GM21529 (cell line): ENCODE data around the gene CD55.

ENCODE experiments used
- ATAC-seq: cut with Tn5 transposase; IDR thresholded peaks from one replicate; pipeline ENCODE4 v1.9.1; 2021; ENCODE audit not compliant: unreplicated experiment

CD55 gene

DNA sequence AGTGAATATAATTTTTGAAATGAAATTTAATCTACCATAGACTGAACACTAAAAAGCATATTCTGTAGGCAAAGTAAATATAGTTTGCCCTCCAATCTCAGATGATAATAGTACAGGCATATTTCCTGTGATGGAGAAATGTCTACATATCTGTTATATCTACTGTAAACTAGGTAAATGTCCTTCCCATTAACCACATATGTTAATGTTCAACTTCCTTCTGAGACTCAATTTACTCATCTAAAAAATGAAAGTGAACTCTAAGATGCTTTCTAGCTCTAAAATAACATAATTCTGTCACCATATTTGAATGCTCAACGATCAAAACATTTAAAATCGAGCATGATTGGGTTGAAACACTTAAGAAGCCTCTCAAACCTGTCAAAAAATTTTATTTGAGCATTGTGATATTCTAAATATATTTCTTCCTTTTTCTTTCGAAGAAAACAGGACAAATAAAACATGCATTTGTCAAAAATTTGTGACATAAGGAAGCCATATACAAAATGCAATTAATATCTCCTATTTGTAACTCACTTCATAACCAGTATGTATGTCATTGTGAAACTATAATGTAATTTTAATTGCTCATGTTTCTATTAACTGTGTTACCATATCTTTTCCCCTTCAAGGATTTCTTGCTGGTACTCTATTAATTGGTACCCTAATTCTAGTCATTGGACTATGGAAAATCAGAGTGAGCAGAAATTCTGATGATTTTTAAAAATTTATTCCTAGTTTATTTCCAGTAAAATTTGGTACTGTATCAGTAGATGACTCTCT, 34.2 kb downstream of the CD55 start:
- no peak for ATAC-seq

- ATAC-seq: no peak
These were observed 39.6 kb downstream of the CD55 start for GRCh38 chr1:207361029-207361428.

GRCh38 chr1:207361889-207362288, 40.4 kb downstream of the CD55 start:
- no peak for ATAC-seq

GRCh38 chr1:207362962-207363860, 41.7 kb downstream of the CD55 start:
- no peak for ATAC-seq

DNA sequence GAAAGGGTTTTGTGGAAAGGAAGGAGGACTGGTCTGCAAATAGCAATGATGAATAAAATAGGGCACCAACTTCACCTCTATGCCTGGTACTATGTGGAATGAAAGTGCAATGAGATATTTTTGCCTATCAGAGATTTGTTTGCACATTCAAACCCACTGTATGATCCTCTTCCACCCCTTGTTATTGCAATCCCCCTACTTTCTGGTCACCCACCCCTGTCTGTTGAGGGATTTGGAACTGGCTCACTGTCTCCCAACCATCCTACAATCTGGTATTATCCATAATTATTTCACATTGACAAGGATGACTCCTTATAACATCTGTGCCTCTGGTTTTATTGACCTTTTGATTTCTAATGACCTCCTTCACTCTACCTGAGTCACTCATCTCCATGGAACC, 42.4 kb downstream of the CD55 start:
- no peak for ATAC-seq

- no peak for ATAC-seq
These were observed 43.1 kb downstream of the CD55 start for GRCh38 chr1:207364614-207365013.

DNA sequence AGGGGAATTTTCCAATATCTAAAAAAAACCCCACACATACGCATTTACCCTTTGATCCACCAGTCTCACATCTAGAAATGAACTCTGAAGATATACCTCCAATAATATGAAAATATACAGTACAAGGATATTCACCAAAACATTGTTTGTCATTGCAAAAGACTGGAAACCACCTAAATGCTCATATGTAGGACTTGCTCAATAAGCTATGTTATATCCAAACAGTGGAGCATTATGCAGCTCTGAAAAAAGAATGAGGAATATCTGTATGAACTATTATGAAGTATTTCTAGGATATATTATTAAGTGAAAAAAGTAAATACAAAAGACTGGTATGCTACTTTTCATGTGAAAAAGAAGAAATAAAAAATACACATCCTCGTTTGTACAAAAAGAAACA, 43.6 kb downstream of the CD55 start:
- ATAC-seq: no peak

GRCh38 chr1:207366022-207366421, 44.5 kb downstream of the CD55 start:
- ATAC-seq: no peak

DNA sequence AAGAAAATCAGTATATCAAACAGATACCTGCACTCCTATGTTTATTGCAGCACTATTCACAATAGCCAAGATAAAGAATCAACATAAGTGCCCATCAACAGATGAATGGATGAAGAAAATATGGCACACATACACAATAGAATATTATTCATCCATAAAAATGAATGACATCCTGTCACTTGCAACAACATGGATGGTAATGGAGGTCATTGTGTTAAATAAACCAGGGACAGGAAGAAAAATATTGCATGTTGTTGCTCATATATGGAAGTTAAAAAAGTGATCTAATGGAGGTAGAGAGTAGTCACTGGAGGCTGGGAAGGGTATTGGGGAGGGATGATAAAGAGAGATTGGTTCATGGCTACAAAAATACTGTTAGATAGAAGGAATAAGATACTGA, 67.2 kb downstream of the CD55 start:
- no peak for ATAC-seq

GRCh38 chr1:207389728-207390464, 68.4 kb downstream of the CD55 start:
- ATAC-seq: no peak

DNA sequence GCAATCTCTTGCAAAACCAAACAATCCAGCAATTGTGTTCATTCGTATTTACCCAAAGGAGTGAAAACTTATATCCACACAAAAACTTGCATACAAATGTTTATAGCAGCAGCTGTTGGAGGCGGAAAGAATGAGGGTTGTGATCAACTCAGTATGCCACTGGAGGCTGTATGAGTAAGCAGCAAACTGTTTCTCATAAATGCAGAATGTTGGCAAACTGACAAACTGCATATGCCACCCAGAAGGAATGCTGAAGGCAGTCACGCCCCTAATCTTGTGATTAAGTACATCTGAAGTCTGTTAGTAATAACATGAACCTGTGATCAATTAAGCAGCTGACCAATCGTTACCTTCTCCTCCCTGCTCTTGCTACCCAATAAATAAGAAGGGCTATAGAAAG, 72.1 kb downstream of the CD55 start:
- no peak for ATAC-seq

GRCh38 chr1:207396168-207396746, 74.8 kb downstream of the CD55 start:
- ATAC-seq: no peak

DNA sequence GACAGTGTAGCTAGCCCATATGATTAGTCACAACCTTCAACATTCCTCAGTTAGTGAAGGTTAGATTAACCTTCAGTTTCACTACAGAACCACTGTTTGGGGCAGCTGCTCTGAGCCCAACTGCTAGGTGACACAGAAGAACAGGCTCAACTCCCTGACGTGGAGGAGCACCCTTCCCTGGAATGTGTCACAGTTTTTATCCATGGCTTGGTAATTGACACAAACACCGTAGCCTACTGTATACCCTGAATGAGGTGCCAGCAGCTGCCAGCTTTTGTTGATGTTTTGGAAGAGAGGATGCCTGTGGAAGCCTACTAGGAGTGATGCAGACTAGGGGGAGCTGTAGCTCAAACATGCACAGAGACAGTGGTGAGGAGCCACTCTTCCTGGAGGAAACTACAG, 76.0 kb downstream of the CD55 start:
- no peak for ATAC-seq

DNA sequence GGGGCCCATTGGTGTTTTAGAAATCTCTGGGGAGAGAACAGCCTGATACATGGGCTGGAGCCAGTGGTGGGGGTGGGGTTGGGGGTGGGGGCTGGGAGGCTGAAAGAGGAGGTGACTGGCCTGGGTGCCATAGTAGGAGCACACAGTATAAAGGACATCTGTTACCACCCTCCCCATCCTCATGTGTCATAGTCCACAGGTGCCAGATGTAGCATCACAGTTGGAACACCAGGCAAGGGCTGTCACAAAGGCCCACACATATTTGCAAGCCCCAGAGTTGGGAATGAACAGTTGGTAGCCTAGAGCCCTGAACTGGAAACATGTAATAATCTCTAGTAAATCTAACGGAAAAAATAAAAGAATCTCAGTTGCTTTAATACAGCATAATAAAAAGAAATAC, 77.5 kb downstream of the CD55 start:
- no peak for ATAC-seq

GRCh38 chr1:207401578-207401977, 80.1 kb downstream of the CD55 start:
- ATAC-seq: no peak

DNA sequence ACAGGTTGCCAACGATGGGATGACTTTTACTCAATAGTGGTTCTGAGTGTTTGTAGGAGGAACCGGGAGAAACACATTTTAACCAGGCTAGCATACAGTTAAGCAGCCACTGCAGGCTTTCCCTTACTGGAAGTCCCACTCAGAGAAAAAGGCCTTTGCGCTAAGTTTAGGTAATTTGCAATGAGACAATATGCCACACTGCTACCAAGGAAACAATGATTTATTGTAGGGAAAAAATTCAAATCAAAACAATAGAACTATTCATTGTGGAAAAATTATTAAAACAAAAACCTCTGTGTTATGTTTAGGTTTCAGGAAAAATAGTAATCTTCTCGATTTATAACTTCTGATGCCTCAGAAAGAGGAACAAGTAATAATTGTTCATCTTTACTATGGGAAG, 81.3 kb downstream of the CD55 start:
- no peak for ATAC-seq

GRCh38 chr1:207404849-207405525, 83.5 kb downstream of the CD55 start:
- ATAC-seq: peak; percentile 65

- no peak for ATAC-seq
These were observed 84.3 kb downstream of the CD55 start for GRCh38 chr1:207405814-207406213.

DNA sequence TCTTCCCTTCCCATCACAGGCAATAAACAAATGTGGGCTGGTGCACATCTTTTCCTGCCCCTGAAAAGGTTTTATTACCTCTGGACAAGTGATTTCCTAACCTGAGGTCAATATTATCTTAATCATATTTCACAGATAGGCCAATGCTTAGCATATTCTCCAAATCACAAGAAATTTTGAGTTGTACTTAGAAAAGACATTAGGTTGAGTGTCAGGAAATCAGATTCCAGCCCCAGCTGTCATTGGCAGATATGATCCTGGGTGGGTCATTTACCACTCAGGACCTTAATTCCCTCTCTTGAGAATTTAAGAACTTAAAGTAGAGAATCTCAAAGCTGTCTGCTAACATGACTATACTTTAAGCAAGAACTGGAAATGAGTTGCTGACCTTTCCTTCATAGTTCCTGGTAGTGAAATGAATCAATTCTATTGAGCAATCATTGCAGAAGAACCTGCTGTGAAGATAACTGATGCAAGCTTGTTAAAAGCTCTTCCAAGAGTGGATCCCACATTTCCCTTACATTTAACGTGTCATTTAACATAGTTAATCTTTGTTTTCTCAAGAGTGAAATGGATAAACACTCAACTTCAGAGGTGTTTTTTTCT, 86.3 kb downstream of the CD55 start:
- ATAC-seq: peak; percentile 40
